OCI-LY1 (cell line): Measurements from ENCODE around the gene ITSN2.

ENCODE experiments used
- CTCF ChIP-seq: fragments of 200-600 bp; sonication (generic), shearing (Covaris generic); IDR thresholded peaks from 2 replicates; pipeline ENCODE4 v1.5.1; 2017; ENCODE audit warnings: mild to moderate bottlenecking, antibody characterized with exemption, low read length, moderate library complexity, mixed read lengths
- EZH2 ChIP-seq: fragments of 200-600 bp; sonication (generic), shearing (Covaris generic); IDR thresholded peaks from 2 replicates; pipeline ENCODE4 v1.8.0; 2017; ENCODE audit warnings: borderline replicate concordance, mixed run types, mild to moderate bottlenecking, antibody characterized with exemption, low read length, moderate library complexity, mixed read lengths

- no peak for TF ChIP-seq CTCF
- TF ChIP-seq EZH2: no peak
Observed at GRCh38 chr2:24241528-24241927, 118.8 kb downstream of the ITSN2 start.
